Skin epidermis (tissue), 12 donors: ENCODE data around the gene METTL24.
A peak's percentile ranks its signal among the peaks of the same experiment; 100 is the strongest.

Source experiments
- H3K27ac ChIP-seq, 21 experiments: fragments of 200-600 bp; sonication (generic) in 11 of 21; one replicate each; pipeline ENCODE4 v1.5.0; 2020; ENCODE audit warnings: mild to moderate bottlenecking in 3 of 21, inconsistent platforms in 2 of 21, moderate library complexity in 2 of 21
- H3K4me3 ChIP-seq, 7 experiments: fragments of 200-600 bp; sonication (generic) in 2 of 7; one replicate each; pipeline ENCODE4 v1.5.0; 2020; ENCODE audit warnings: inconsistent platforms in 2 of 7, mild to moderate bottlenecking in 2 of 7, moderate library complexity in 1 of 7

METTL24 gene, protein sequence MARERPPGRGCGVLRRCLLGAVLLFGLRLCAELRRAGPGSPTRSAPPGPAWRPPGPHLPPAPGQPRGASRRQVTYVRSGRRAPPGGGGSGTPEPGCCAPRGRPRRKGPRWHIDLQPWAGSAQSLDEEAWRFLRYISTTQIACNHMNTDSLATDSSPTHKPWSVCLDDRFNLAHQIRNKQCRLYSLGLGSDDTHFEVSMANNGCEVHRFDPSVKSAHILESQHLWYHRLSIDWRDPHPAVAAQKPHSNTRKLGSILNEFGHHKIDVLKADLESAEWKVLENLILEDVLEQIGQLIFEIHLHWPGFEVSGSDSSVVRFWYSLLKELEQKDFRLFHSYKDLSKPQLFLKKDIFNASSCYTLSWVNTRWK

DNA sequence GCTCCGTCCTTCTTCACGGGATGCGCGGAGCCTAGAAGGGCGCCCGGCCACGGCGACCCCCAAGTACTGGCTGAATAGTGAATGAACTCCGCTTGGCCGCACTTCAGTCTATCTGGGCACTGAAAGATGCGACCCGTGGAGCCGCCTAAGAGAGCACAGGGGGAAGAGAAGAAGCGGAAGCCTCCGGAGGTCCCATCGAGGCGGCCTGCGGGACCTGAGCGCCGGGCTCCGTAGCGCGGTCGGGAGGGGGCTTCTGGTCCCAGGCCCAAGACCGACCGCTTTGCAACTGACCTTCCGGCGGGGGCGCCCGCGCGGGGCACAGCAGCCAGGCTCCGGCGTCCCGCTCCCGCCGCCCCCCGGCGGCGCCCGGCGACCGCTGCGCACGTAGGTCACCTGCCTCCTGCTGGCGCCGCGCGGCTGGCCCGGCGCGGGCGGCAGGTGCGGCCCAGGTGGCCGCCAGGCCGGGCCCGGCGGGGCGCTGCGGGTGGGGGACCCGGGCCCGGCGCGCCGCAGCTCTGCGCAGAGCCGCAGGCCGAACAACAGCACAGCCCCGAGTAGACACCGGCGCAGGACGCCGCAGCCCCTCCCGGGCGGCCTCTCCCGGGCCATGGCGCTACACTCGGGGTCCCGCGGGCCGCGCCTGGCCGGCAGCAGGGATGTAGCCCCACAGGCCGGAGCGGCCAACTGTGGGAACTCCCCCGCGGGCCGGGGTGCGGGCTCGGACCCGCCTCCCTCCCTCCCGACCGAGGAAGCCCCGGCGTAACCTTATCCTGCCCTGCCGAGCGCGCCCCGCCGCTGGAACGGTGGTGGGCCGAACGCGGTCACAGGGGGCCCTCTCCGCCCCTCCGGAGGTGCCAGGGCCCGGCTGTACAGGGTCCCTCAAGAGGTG is at the start of gene METTL24:
Gene METTL24, minus strand, starts transcription at position 686 of the 889 bp plus-strand sequence. Its CDS starts 77 bp downstream, at position 609.
- peak within 1 kb of the TSS; percentile 27 to 40 (median 36) for H3K4me3 ChIP-seq
- peak within 1 kb of the TSS in 16 of 21 experiments; percentile 1 to 87 (median 74) for H3K27ac ChIP-seq

DNA sequence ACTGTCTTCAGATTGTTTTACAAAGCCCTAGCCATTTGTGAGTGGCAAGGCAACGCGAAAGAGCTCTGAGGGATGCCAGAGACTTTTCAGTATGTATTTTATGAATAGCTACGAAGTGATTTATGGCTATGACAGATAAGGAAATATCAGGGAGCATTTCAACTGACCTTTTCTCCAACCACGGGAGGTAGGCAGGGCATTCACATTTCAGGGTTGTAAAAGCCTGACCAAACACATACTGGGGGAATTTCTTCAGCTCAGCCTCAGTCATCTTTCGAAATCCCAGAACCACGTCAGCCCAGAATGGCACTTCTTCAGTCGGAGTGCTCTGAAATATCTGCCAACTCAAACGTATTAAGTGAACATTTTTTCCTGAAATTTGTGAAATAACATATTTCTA is 46.5 kb upstream of the METTL24 start:
- Histone ChIP-seq H3K27ac (no peak overlapping the region), H3K4me3 (no peak overlapping the region)

DNA sequence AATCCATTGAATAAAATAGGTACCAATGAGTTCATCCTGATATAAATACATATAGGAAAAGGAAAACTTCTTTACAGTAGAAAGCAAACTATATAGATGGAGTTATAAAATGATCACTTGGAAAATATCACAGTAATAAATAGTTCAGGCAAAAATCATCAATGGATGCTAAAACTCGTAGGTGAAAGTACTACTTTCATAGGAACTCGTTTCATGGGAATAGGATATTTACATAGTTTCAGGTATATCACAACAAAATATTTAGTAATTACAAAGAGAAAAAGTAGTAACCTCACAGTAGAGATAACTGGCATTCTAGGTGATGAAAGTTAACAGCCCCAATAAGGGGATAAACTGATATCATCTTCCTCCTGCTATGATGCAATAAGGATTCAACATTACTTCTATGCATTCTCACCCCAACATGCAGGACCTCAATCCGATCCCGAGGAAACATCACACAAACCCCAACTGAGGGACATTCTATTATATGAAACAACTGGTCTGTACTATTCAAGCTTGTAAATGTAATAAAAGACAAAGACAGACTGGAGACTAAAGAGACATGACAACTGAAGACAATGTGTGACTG is 43.5 kb upstream of the METTL24 start:
- Histone ChIP-seq H3K27ac (no peak overlapping the region), H3K4me3 (no peak overlapping the region)

DNA sequence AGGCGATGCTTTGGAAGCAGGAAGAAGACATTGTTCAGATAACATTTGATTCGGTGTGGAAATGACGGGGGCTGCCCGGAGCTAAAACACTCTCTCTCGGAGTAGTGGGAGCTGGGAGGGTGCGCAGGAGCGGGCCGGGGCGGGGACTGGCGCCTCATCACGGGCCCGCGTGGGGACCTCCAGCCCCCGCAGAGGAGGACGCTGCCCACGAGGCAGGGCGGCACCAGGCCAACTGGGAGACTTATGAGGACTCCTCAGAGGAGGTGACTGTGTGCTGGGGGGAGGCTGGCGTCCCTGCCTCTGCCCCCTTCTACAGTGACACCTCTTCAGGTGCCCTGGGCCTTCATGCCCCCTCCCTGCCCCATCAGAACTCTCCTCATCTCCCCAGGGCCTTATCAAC is 42.1 kb upstream of the METTL24 start:
- peak overlapping the region in 6 of 7 experiments; percentile 12 to 42 (median 17) for H3K4me3 ChIP-seq
- H3K27ac ChIP-seq: peak overlapping the region in 3 of 21 experiments; percentile 9 to 55 (median 16)

DNA sequence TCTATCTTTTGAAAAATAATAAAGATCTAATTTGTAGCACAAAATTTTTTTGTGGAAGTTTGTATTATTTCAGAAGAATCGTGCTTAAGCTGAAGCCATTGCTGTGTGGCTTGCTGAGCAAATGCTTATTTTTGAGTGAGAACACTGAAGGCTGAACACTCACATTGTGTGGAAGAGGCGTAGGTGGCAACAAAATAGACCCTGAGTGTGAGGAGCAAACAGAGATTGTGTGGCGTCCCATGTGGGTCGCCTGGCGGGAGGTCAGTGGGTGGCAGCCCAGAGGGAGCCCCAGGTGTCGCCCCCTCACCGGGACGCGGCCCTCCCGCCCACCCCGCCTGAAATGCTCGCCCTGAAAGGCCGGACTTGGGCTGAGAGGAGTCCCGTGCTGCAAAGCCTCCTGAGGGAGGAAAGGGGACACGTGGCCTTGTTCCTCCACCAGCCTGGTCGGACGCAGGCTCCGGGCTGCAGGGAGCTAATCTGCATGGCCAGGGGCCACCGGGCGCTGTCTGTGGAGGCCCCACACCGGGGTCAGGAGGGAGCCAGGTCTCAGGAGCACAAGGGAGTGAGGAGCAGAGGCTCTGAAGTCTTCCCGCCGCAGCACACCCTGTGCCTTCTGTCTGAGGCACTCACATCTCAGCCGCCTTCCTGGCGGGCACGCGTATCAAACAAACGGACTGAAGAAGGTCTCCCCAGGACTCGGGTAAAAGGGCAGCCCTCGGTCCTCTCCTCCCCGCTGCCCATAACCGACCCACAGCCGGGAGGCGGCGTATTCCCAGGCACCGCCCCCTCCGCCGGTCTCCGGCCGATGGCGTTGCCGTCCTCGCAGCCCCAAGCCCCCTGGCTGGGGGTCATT is 41.3 kb upstream of the METTL24 start:
- peak overlapping the region in 6 of 7 experiments; percentile 12 to 42 (median 17) for H3K4me3 ChIP-seq
- peak overlapping the region in 4 of 21 experiments; percentile 9 to 55 (median 12) for H3K27ac ChIP-seq

DNA sequence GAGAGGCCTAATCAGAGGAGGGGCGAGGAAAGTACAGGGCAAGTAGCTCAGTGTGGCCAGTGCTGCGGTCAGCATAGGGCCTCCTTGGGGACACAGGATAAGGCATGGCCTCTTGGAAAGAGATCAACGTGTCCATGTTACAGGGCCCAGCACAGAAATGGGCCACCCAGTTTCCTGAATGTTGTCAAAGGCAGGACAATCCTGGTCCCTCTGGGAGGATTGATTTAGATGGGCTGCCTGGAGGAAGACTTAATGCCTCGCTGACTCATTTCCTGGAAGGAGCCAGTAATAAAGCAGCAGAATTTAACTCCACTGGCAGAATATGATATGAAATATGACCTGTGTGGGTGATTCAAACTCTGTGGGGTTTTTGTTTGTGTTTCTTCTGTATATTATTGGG is 40.6 kb upstream of the METTL24 start:
- Histone ChIP-seq H3K4me3 (no peak overlapping the region), H3K27ac (no peak overlapping the region)

DNA sequence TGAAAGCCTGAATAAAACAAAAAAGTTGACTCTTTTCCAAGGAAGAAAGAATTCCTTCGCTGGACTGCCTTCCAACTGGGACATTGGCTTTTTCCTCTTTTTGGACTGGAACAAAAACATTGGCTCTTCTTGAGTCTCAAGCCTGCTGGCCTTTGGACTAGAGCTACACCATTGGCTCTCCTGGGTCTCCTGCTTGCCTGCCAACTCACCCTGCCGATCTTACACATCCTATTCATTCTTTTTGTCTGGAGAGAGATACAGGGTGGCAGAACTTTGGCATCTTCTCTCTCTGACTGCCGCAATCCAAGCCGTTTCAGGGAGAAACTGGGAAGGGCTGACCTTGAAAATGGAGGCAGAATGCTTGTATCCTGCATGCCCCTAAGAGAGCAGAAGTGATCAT is 37.1 kb upstream of the METTL24 start:
- Histone ChIP-seq H3K27ac (no peak overlapping the region), H3K4me3 (no peak overlapping the region)

DNA sequence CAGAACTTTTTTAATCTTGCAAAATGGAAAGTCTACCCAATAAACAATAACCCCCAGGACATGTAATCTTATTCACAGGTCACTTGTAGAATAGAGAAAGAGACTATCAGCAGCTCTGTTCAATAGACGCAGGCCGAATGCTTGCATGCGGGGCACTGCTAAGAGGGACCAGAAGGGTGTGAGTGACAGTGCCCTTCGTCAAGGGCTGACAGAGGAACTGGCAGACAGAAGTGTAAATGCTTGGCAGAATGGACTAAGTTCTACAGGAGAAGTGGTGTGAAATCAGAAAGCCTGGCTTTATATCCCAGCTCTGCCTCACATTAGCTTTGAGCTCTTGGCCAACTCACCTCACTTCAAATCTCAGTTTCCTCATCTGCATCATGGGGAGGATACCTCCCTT is 36.3 kb upstream of the METTL24 start:
- H3K4me3 ChIP-seq: no peak overlapping the region
- no peak overlapping the region for H3K27ac ChIP-seq

DNA sequence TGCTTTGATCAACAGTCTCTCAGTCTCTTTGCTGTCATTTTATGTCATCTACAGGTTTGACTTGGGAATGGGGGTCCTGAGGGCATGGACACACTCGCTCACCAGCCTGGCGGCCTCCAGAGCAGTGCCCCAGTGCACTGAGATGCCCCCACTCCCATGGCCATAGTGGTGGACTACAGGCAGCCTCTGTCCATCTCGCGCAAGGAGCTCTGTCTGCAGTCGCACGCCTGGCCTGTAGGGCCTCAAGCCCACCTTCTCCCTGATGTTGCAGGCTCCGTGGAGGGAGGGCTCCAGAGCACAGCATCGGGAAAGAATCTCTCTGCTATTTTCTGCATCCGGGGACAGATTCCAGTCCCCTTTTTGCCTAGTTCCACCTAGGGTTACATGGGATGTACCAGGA is 34.6 kb upstream of the METTL24 start:
- H3K4me3 ChIP-seq: no peak overlapping the region
- H3K27ac ChIP-seq: no peak overlapping the region

DNA sequence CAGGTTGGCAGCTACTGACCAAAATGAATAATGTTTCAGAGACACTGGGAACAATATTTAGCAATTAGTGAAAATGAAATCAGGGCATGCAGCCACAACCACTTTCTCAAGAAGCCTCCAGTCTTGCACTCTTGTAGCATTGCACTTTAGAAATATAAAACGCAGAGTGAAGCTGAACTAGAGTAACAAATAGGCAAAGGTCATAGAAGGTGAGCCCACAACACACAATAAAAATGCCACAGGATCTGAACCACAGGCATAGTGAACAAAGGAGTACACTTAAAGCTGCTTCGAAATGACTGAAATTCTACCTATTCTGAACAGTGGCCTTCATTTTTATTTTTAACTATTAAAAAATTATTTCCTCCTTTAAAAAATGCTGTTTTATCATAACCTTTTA is 32.3 kb upstream of the METTL24 start:
- H3K27ac ChIP-seq: no peak overlapping the region
- H3K4me3 ChIP-seq: no peak overlapping the region

DNA sequence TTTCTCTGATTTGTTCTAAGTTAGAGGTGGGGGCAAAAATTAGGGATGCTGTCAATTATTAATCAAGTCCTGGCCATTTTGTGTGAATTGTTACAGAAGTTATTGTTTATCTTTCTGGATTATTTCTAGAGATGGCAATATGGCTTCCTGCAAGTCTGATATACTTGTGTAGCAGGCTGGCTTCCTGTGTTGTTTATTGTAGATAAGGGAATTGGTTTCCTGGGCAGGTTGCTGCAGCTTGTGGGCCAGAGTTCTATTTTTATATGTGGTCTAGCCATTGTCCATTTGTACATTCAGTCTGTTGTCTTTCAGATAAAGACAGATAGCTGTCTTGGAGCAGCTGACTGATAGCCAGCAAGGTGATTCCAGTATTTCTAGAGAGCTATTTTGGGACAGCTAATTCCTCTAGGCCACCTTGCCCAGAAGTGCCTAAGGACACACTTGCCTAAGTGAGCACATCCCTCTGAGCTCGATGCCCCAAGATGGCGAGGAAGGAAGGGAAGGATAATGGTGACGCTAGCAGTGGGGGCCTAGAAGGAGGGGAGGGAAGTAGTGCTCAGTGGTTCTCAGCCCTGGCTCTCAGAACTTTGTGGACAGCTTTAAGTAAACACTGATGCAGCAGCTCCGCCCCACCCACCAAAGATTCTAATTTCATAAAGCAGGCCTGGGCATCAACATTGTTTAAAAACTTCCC is 31.7 kb upstream of the METTL24 start:
- H3K27ac ChIP-seq: no peak overlapping the region
- no peak overlapping the region for H3K4me3 ChIP-seq

DNA sequence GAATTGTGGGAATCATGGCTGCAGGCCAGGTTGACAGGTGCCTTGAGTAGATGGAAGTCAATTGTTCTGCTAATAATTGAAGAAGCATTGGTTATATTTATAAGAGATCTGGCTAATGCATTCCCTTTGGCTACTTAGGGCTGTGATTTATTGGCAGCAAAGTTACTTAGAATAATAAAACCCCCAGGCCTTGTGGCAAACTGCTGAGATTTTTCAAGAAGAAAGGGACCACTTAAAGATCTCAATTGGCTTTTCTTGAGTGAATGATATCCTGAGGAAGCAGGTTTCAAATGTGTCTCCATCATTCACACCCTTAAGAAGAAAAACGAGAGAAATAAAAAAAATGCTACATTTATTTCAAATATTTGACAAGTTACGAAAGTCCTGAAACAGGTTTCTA is 29.8 kb upstream of the METTL24 start:
- Histone ChIP-seq H3K4me3 (no peak overlapping the region), H3K27ac (no peak overlapping the region)

DNA sequence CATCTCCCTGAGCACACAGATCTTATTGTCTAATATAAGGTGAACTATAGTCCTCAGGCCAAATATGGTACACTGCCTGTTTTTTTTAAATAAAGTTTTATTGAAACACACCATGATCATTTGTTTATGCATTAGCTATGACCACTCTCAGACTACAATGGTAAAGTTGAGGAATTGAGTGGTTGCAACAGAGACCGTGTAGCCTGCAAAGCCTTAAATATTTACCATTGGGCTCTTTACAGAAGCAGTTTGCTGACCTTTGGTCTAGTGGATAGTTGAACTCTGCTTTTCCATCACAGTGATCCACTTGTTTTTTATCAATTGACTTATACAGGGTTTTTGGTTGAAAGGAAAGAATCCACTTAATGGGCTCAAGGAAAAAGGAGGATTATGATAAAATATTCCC is 27.3 kb upstream of the METTL24 start:
- H3K4me3 ChIP-seq: no peak overlapping the region
- no peak overlapping the region for H3K27ac ChIP-seq

DNA sequence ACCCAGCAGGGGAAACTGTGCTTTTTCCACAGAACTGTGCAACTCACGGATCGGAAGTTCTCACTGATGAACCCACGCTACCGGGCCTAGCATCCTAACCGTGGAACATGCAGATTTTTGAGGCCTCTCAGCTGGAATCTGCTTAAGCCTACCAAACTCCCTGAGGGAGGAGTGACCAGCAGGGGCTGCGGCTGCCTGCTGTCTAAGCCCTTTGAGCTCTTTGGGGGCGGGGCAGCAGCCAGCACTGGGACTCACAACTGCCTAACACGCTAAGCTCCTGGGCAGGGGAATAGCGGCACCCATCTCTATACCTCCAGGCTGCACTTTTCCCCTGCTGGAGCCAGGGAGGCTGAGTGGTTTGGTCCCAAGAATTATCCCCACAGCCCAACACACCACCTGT is 20.4 kb upstream of the METTL24 start:
- Histone ChIP-seq H3K4me3 (no peak overlapping the region), H3K27ac (no peak overlapping the region)

DNA sequence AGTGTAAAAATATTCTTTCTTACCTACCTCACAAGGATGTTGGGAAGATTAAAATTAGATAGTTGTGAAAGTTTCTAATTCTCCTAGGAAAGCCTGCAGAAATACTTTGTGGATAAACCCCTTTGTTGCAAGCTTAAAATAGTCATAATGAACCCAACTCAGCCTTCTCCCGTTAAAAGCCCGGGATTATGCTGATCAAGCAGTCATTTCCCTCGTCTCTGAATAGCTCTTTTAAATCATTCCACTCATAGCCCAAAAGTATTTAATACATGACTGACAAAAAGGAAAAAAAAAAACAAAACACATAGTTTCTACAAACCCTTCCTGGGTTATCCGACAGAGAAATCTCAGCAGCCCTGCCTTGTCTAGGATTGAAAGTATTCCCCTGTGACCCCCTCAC is 10.9 kb upstream of the METTL24 start:
- H3K27ac ChIP-seq: peak overlapping the region in 1 of 21 experiments; percentile 12
- no peak overlapping the region for H3K4me3 ChIP-seq

DNA sequence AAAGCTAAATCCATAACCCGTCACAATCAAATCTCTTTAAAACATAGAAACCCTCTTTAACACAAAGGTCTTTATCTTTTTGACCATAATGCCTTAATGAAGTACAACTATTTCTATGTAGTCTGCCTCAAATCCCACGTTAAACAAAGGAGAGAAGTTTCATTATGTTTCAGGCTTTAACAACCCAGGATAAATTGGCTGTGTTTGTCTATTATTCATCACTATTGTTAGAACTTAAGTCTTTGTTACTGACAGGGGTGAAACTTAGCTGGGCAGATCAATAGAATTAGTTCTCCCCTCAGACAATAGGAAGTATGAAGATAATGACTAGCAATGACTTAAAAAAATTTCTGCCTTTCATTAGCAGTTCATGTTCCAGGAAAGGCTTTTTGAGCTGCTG is 10.1 kb upstream of the METTL24 start:
- H3K4me3 ChIP-seq: no peak overlapping the region
- H3K27ac ChIP-seq: peak overlapping the region in 1 of 21 experiments; percentile 12

DNA sequence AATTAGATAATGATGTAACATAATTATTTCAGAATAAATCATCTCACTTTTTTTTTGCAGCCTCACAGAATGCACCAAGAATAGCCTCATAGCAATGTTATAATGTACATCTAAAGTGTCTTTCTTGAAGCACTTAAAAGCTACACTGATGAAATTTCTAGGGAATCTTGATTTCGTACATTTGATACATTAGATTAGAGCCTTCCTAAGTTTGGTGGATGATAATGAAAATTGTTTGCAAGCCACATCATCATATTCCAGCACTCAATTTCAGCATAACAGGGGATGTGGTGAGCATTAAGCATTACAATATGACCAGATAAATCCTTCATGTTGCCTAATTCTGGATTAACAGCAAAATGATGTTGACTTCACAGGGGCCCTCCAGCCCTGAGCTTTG is 9.7 kb upstream of the METTL24 start:
- Histone ChIP-seq H3K4me3 (no peak overlapping the region), H3K27ac (no peak overlapping the region)

DNA sequence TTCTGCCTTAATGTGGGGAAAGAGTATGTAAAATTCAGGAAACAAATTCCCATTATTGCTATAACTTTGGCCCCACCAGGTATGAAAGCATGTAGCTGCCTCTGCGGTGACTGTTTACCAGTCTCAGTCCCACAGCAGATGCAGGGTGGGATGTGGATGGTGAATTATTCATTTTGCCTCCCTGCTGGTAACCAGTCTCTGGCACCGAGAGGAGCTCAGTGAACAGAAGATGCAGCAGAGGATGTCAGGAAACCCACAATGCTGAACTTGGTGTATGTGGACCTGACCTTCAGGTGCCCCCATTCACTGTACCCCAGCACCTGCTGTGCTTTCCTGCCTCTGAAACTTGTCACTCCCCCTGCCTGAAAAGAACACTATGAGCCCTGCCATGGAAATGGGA is 8.8 kb upstream of the METTL24 start:
- Histone ChIP-seq H3K4me3 (no peak overlapping the region), H3K27ac (peak overlapping the region in 1 of 21 experiments; percentile 48)

DNA sequence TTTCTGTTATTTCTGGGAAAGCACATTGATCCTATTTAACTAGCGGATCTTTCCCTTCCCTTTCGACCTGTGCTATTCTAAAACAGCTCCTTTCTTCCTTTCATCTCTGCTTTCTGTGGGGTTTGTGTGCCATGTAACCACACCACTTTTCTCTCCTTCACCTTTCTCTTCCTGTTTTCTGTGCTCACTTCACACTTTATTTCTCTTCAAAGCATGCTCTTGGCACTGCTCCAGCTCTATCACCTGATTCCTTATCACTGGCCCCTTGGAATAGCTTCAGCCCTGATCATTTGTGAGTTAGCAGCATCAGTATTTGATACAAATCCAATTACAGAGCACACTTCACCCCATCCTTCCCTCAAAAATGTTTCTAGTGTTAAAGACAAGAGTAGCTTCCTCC is 8.1 kb upstream of the METTL24 start:
- no peak overlapping the region for H3K4me3 ChIP-seq
- no peak overlapping the region for H3K27ac ChIP-seq
